GM21576 (cell line): ENCODE results near the gene HS3ST3B1.

Experiments used
- ATAC-seq: cut with Tn5 transposase; IDR thresholded peaks from one replicate; pipeline ENCODE4 v1.9.1; 2021; ENCODE audit warnings: mild to moderate bottlenecking, moderate library complexity; ENCODE audit not compliant: unreplicated experiment

Gene HS3ST3B1

GRCh38 chr17:14320734-14321475 lies 20.0 kb downstream of the HS3ST3B1 start:
- ATAC-seq = no peak

- ATAC-seq = no peak
Measured at GRCh38 chr17:14321476-14321949, 20.6 kb downstream of the HS3ST3B1 start.

- no peak for ATAC-seq
Measured at GRCh38 chr17:14321980-14322776, 21.3 kb downstream of the HS3ST3B1 start.

- no peak for ATAC-seq
Measured at GRCh38 chr17:14323522-14323981, 22.7 kb downstream of the HS3ST3B1 start.

GRCh38 chr17:14325618-14326167 lies 24.8 kb downstream of the HS3ST3B1 start:
- ATAC-seq = no peak

GRCh38 chr17:14329900-14330491 lies 29.1 kb downstream of the HS3ST3B1 start:
- no peak for ATAC-seq

- no peak for ATAC-seq
Measured at GRCh38 chr17:14330492-14330962, 29.6 kb downstream of the HS3ST3B1 start.

- ATAC-seq = no peak
Measured at GRCh38 chr17:14331225-14331981, 30.5 kb downstream of the HS3ST3B1 start.

- no peak for ATAC-seq
Measured at GRCh38 chr17:14331982-14332298, 31.1 kb downstream of the HS3ST3B1 start.

GRCh38 chr17:14332331-14332730 lies 31.4 kb downstream of the HS3ST3B1 start:
- no peak for ATAC-seq

GRCh38 chr17:14333506-14333905 lies 32.6 kb downstream of the HS3ST3B1 start:
- no peak for ATAC-seq

- ATAC-seq = no peak
Measured at GRCh38 chr17:14334276-14334840, 33.5 kb downstream of the HS3ST3B1 start.

- no peak for ATAC-seq
Measured at GRCh38 chr17:14334919-14335318, 34.0 kb downstream of the HS3ST3B1 start.

- no peak for ATAC-seq
Measured at GRCh38 chr17:14336418-14336817, 35.5 kb downstream of the HS3ST3B1 start.

GRCh38 chr17:14337596-14338079 lies 36.8 kb downstream of the HS3ST3B1 start:
- ATAC-seq = peak; percentile 79

- ATAC-seq = no peak
Measured at GRCh38 chr17:14340857-14341754, 40.2 kb downstream of the HS3ST3B1 start.

GRCh38 chr17:14341866-14342265 lies 41.0 kb downstream of the HS3ST3B1 start:
- no peak for ATAC-seq

- no peak for ATAC-seq
Measured at GRCh38 chr17:14346801-14347200, 45.9 kb downstream of the HS3ST3B1 start.

- ATAC-seq = peak; percentile 77
Measured at GRCh38 chr17:14351493-14351892, 50.6 kb downstream of the HS3ST3B1 start.
